HepG2 (cell line): ENCODE measurements around the gene CISD3. TPM values are rescaled to one million over a fixed set of nuclear protein-coding genes. Genes with fewer than 3 reads are reported as not detected.
A peak's percentile ranks its signal among the peaks of the same experiment; 100 is the strongest.

Experiments used
- AGO1 ChIP-seq: fragments of 200-400 bp; formaldehyde crosslinking; IDR thresholded peaks from 2 replicates; pipeline ENCODE4 v1.6.1; 2017; ENCODE audit warnings: mild to moderate bottlenecking, low read depth, low read length, moderate library complexity; ENCODE audit not compliant: poor library complexity, severe bottlenecking
- GATAD2A ChIP-seq: IDR thresholded peaks from 2 replicates; pipeline ENCODE4 v1.6.1; 2016
- GTF3A ChIP-seq: sonication (generic); formaldehyde crosslinking; conservative IDR thresholded peaks from 2 replicates; pipeline ENCODE4 v1.4.0; 2020; ENCODE audit warnings: mild to moderate bottlenecking, missing genetic modification reagents
- HBP1 ChIP-seq: IDR thresholded peaks from 2 replicates; pipeline ENCODE4 v1.6.1; 2016; ENCODE audit warnings: low read depth, control low read depth
- HNF1B ChIP-seq: sonication (generic); formaldehyde crosslinking; IDR thresholded peaks from 2 replicates; pipeline ENCODE4 v1.5.1; 2020; ENCODE audit warnings: mild to moderate bottlenecking, moderate library complexity, missing genetic modification reagents
- HNRNPL ChIP-seq: fragments of 200-400 bp; formaldehyde crosslinking; IDR thresholded peaks from 2 replicates; pipeline ENCODE4 v1.6.1; 2017; ENCODE audit warnings: mild to moderate bottlenecking, low read depth, low read length
- KDM4B ChIP-seq: sonication (generic); formaldehyde crosslinking; IDR thresholded peaks from 2 replicates; pipeline ENCODE4 v1.4.0; 2020; ENCODE audit warnings: missing genetic modification reagents
- NCOA5 ChIP-seq: sonication (generic); formaldehyde crosslinking; IDR thresholded peaks from 2 replicates; pipeline ENCODE4 v1.4.0; 2020; ENCODE audit warnings: missing genetic modification reagents
- ONECUT2 ChIP-seq: sonication (generic); formaldehyde crosslinking; IDR thresholded peaks from 2 replicates; pipeline ENCODE4 v1.4.0; 2020; ENCODE audit warnings: missing genetic modification reagents
- PAF1 ChIP-seq: IDR thresholded peaks from 2 replicates; pipeline ENCODE4 v1.6.1; 2016; ENCODE audit warnings: missing genetic modification reagents, missing compliant biosample characterization
- PATZ1 ChIP-seq: sonication (generic); formaldehyde crosslinking; IDR thresholded peaks from 2 replicates; pipeline ENCODE4 v1.4.0; 2020; ENCODE audit warnings: missing genetic modification reagents
- POLR2G ChIP-seq: fragments of 200-400 bp; formaldehyde crosslinking; IDR thresholded peaks from 2 replicates; pipeline ENCODE4 v1.6.1; 2018; ENCODE audit warnings: mild to moderate bottlenecking, low read depth, low read length, moderate library complexity
- RNF2 ChIP-seq: fragments of 450-650 bp; conservative IDR thresholded peaks from 2 replicates; pipeline ENCODE4 v1.6.1; 2016; ENCODE audit warnings: low read depth
- TFAP4 ChIP-seq: sonication (generic); IDR thresholded peaks from 2 replicates; pipeline ENCODE4 v1.6.1; 2016; ENCODE audit warnings: low read depth, borderline replicate concordance
- THAP11 ChIP-seq: IDR thresholded peaks from 2 replicates; pipeline ENCODE4 v1.6.1; 2016; ENCODE audit warnings: missing biosample characterization, missing genetic modification reagents
- ZBTB25 ChIP-seq: IDR thresholded peaks from 2 replicates; pipeline ENCODE4 v1.6.1; 2018; ENCODE audit warnings: missing genetic modification reagents
- ZBTB42 ChIP-seq: sonication (generic); formaldehyde crosslinking; IDR thresholded peaks from 2 replicates; pipeline ENCODE4 v1.5.0; 2020; ENCODE audit warnings: mild to moderate bottlenecking, missing genetic modification reagents
- ZBTB7A ChIP-seq: sonication (generic); formaldehyde crosslinking; IDR thresholded peaks from 2 replicates; pipeline ENCODE4 v1.8.0; 2022; ENCODE audit warnings: mild to moderate bottlenecking, missing genetic modification reagents
- ZNF207 ChIP-seq: fragments of 450-650 bp; IDR thresholded peaks from 2 replicates; pipeline ENCODE4 v1.6.1; 2016; ENCODE audit warnings: antibody characterized with exemption, borderline replicate concordance
- ZNF264 ChIP-seq: sonication (generic); formaldehyde crosslinking; IDR thresholded peaks from 2 replicates; pipeline ENCODE4 v1.4.0; 2020; ENCODE audit warnings: missing genetic modification reagents
- ZNF337 ChIP-seq: sonication (generic); formaldehyde crosslinking; IDR thresholded peaks from 2 replicates; pipeline ENCODE4 v1.5.1; 2020; ENCODE audit warnings: missing genetic modification reagents, low read depth, mild to moderate bottlenecking, borderline replicate concordance
- ZNF446 ChIP-seq: sonication (generic); formaldehyde crosslinking; IDR thresholded peaks from 2 replicates; pipeline ENCODE4 v1.5.0; 2020; ENCODE audit warnings: mild to moderate bottlenecking, missing genetic modification reagents
- ZNF563 ChIP-seq: sonication (generic); formaldehyde crosslinking; IDR thresholded peaks from 2 replicates; pipeline ENCODE4 v1.8.0; 2022; ENCODE audit warnings: mild to moderate bottlenecking, moderate library complexity, missing genetic modification reagents
- ZNF878 ChIP-seq: sonication (generic); formaldehyde crosslinking; IDR thresholded peaks from 2 replicates; pipeline ENCODE4 v1.8.1; 2023; ENCODE audit warnings: mild to moderate bottlenecking, missing genetic modification reagents, moderate library complexity
- polyA plus RNA-seq, 8 experiments: library from polyadenylated mRNA; depleted of rRNA in 3 of 8; stranded (reverse) in 7 of 8; unstranded in 1 of 8; fragments of >200 nt; fragmentation: Illumina TruSeq in 4 of 8; extraction: Trizol in 4 of 8; gene quantifications; 2 replicates each; pipeline versions ENCODE4 v1.2.1 to v1.2.3, GENCODE V29; 2011 to 2016; ENCODE audit warnings: low read depth in 4 of 8, missing spikeins in 1 of 8, mixed read lengths in 1 of 8; ENCODE audit not compliant: insufficient read depth in 1 of 8
- total RNA-seq, 5 experiments: library from RNA; depleted of rRNA; stranded (reverse); fragments of >200 nt; fragmentation: Illumina TruSeq; extraction: Trizol; gene quantifications; 2 replicates each; pipeline ENCODE4 v1.2.3, GENCODE V29; 2016; ENCODE audit warnings: low read depth in 1 of 5

CISD3 gene
- total and polyA plus RNA-seq, 2 of the 13 experiments (the other 11 are each of a cell fraction or from before 2014, with no cell fraction given), result 30.0 to 34.1 TPM

- TF ChIP-seq TFAP4, result peak; percentile 16; the same call in 1 of the 2 replicates
- peak; percentile 29; the same call in 1 of the 2 replicates for TF ChIP-seq HNF1B (CRISPR knock-in tag)
- peak; percentile 40; the same call in 1 of the 2 replicates for TF ChIP-seq GATAD2A (CRISPR knock-in tag)
- peak; percentile 81 for TF ChIP-seq HNRNPL
- no peak for TF ChIP-seq ZNF878
- TF ChIP-seq ONECUT2 (CRISPR knock-in tag), result no peak
- TF ChIP-seq ZNF563 (CRISPR knock-in tag), result 0 out of 2 replicates have a peak, but pooled peaks have one; percentile 23
- no peak for TF ChIP-seq ZNF264 (CRISPR knock-in tag)
- peak; percentile 83 for TF ChIP-seq ZBTB7A (CRISPR knock-in tag)
- TF ChIP-seq ZNF446 (CRISPR knock-in tag), result no peak
- TF ChIP-seq GTF3A (CRISPR knock-in tag), result no peak
- TF ChIP-seq HBP1 (CRISPR knock-in tag), result no peak
- no peak for TF ChIP-seq ZNF207
- no peak for TF ChIP-seq ZNF337 (CRISPR knock-in tag)
- TF ChIP-seq PATZ1, result peak; percentile 55; the same call in 1 of the 2 replicates
- TF ChIP-seq NCOA5 (CRISPR knock-in tag), result no peak
- peak; percentile 56 for TF ChIP-seq POLR2G
- TF ChIP-seq THAP11 (CRISPR knock-in tag), result no peak
- peak; percentile 97 for TF ChIP-seq AGO1
- TF ChIP-seq KDM4B (CRISPR knock-in tag), result 0 out of 2 replicates have a peak, but pooled peaks have one; percentile 47
- peak; percentile 27; the same call in 1 of the 2 replicates for TF ChIP-seq ZBTB25 (CRISPR knock-in tag)
- TF ChIP-seq RNF2, result no peak
- TF ChIP-seq PAF1 (CRISPR knock-in tag), result peak; percentile 66; the same call in 1 of the 2 replicates
- TF ChIP-seq ZBTB42 (CRISPR knock-in tag), result no peak
These were observed 5.2 kb downstream of the CISD3 start (continued) for GRCh38 chr17:38735161-38735997.
